Activated T-cell treated with anti-CD3 and anti-CD28 coated beads, Interleukin-2, amount 50 U/mL, for 24 hours (primary cell): ENCODE results near the gene GJA4.
"Not testable (repeated sequence)": the region's sequence is repeated elsewhere in the genome, so short reads cannot be mapped to it uniquely, and the experiment has no call there.

Experiments used
- DNase-seq: peaks from one replicate; pipeline ENCODE4 v3.0.0-alpha.2; 2020
- H3K27ac Mint-ChIP-seq: 2 replicates; pipeline ENCODE4 v1.8.0; 2020; ENCODE audit warnings: mild to moderate bottlenecking, mixed read lengths
- H3K27me3 Mint-ChIP-seq: 2 replicates; pipeline ENCODE4 v1.8.0; 2020; ENCODE audit warnings: mixed read lengths
- H3K36me3 Mint-ChIP-seq: 2 replicates; pipeline ENCODE4 v1.8.0; 2020; ENCODE audit warnings: low read depth, mixed read lengths
- H3K4me1 Mint-ChIP-seq: 2 replicates; pipeline ENCODE4 v1.8.0; 2020; ENCODE audit warnings: low read depth, mixed read lengths
- H3K4me3 Mint-ChIP-seq: 2 replicates; pipeline ENCODE4 v1.8.0; 2020; ENCODE audit warnings: mild to moderate bottlenecking, moderate library complexity, mixed read lengths
- H3K9me3 Mint-ChIP-seq: 2 replicates; pipeline ENCODE4 v1.8.0; 2020; ENCODE audit warnings: mixed read lengths

Gene GJA4

GRCh38 chr1:34759503-34760357, 33.1 kb upstream of the GJA4 start, which contains the start of gene GJB4:
Gene GJB4, plus strand, starts transcription at chr1:34759740. Its CDS starts 1,515 bp downstream, at chr1:34761255.
- no peak within 1 kb of the TSS for H3K27ac Mint-ChIP-seq
- H3K4me3 Mint-ChIP-seq = no peak within 1 kb of the TSS
- peaks cover 4% of the 10 kb centered on the region for H3K27me3 Mint-ChIP-seq
- H3K36me3 Mint-ChIP-seq = no peaks in the 10 kb centered on the region
- no peak for DNase-seq
- no peaks in the 10 kb centered on the region for H3K4me1 Mint-ChIP-seq
- no peaks in the 10 kb centered on the region for H3K9me3 Mint-ChIP-seq

- no peak for DNase-seq
- Mint-ChIP-seq H3K36me3 (no peaks in the 10 kb centered on the region), H3K9me3 (no peaks in the 10 kb centered on the region), H3K4me3 (no peak overlapping the region), H3K4me1 (no peaks in the 10 kb centered on the region), H3K27me3 (peaks cover 4% of the 10 kb centered on the region), H3K27ac (no peak overlapping the region)
Observed at GRCh38 chr1:34761176-34761761, 31.5 kb upstream of the GJA4 start.

- Mint-ChIP-seq H3K4me3 (no peak overlapping the region), H3K4me1 (no peaks in the 10 kb centered on the region), H3K27ac (no peak overlapping the region)
Observed at GRCh38 chr1:34761776-34762307, 31.0 kb upstream of the GJA4 start.

GRCh38 chr1:34762474-34763141, 30.2 kb upstream of the GJA4 start:
- no peaks in the 10 kb centered on the region for H3K4me1 Mint-ChIP-seq
- DNase-seq = no peak
- H3K36me3 Mint-ChIP-seq = no peaks in the 10 kb centered on the region
- no peaks in the 10 kb centered on the region for H3K9me3 Mint-ChIP-seq
- no peak overlapping the region for H3K4me3 Mint-ChIP-seq
- peaks cover 3% of the 10 kb centered on the region for H3K27me3 Mint-ChIP-seq
- no peak overlapping the region for H3K27ac Mint-ChIP-seq

More at GRCh38 chr1:34761776-34762307, 31.0 kb upstream of the GJA4 start:
- no peak for DNase-seq
- no peaks in the 10 kb centered on the region for H3K9me3 Mint-ChIP-seq
- H3K36me3 Mint-ChIP-seq = no peaks in the 10 kb centered on the region
- H3K27me3 Mint-ChIP-seq = peaks cover 4% of the 10 kb centered on the region

- Mint-ChIP-seq H3K4me1 (no peaks in the 10 kb centered on the region), H3K4me3 (no peak overlapping the region), H3K27ac (no peak overlapping the region)
Observed at GRCh38 chr1:34763142-34763781, 29.5 kb upstream of the GJA4 start.

GRCh38 chr1:34768856-34769255, 23.9 kb upstream of the GJA4 start:
- Mint-ChIP-seq H3K27ac (no peak overlapping the region), H3K4me1 (no peaks in the 10 kb centered on the region), H3K4me3 (no peak overlapping the region), H3K9me3 (no peaks in the 10 kb centered on the region), H3K36me3 (no peaks in the 10 kb centered on the region), H3K27me3 (peaks cover 4% of the 10 kb centered on the region)
- DNase-seq = no peak

More at GRCh38 chr1:34763142-34763781, 29.5 kb upstream of the GJA4 start:
- Mint-ChIP-seq H3K27me3 (no peaks in the 10 kb centered on the region), H3K9me3 (no peaks in the 10 kb centered on the region), H3K36me3 (no peaks in the 10 kb centered on the region)
- no peak for DNase-seq

- DNase-seq = no peak
- H3K27me3 Mint-ChIP-seq = peaks cover 4% of the 10 kb centered on the region
- no peaks in the 10 kb centered on the region for H3K36me3 Mint-ChIP-seq
- H3K27ac Mint-ChIP-seq = no peak overlapping the region
- no peaks in the 10 kb centered on the region for H3K4me1 Mint-ChIP-seq
- H3K4me3 Mint-ChIP-seq = no peak overlapping the region
- H3K9me3 Mint-ChIP-seq = no peaks in the 10 kb centered on the region
Observed at GRCh38 chr1:34770891-34771504, 21.8 kb upstream of the GJA4 start.

- H3K27me3 Mint-ChIP-seq = peaks cover 4% of the 10 kb centered on the region
- H3K36me3 Mint-ChIP-seq = no peaks in the 10 kb centered on the region
- H3K27ac Mint-ChIP-seq = no peak overlapping the region
- H3K4me3 Mint-ChIP-seq = no peak overlapping the region
- no peaks in the 10 kb centered on the region for H3K9me3 Mint-ChIP-seq
- H3K4me1 Mint-ChIP-seq = no peaks in the 10 kb centered on the region
- DNase-seq = no peak
Observed at GRCh38 chr1:34771573-34772371, 21.0 kb upstream of the GJA4 start.

- not testable (repeated sequence) for H3K27ac Mint-ChIP-seq, H3K4me3 Mint-ChIP-seq, H3K36me3 Mint-ChIP-seq, H3K9me3 Mint-ChIP-seq, H3K4me1 Mint-ChIP-seq, DNase-seq
- peaks cover 12% of the 10 kb centered on the region for H3K27me3 Mint-ChIP-seq
Observed at GRCh38 chr1:34773114-34773513, 19.7 kb upstream of the GJA4 start.

GRCh38 chr1:34774957-34775356, 17.8 kb upstream of the GJA4 start:
- Mint-ChIP-seq H3K27me3 (peaks cover 30% of the 10 kb centered on the region), H3K9me3 (no peaks in the 10 kb centered on the region), H3K4me3 (no peak overlapping the region), H3K4me1 (no peaks in the 10 kb centered on the region), H3K36me3 (no peaks in the 10 kb centered on the region), H3K27ac (no peak overlapping the region)
- no peak for DNase-seq

- no peak overlapping the region for H3K4me3 Mint-ChIP-seq
- H3K4me1 Mint-ChIP-seq = peaks cover under 1% of the 10 kb centered on the region
- peaks cover 42% of the 10 kb centered on the region for H3K27me3 Mint-ChIP-seq
- no peak overlapping the region for H3K27ac Mint-ChIP-seq
- no peak for DNase-seq
- H3K9me3 Mint-ChIP-seq = no peaks in the 10 kb centered on the region
- H3K36me3 Mint-ChIP-seq = no peaks in the 10 kb centered on the region
Observed at GRCh38 chr1:34776911-34777310, 15.9 kb upstream of the GJA4 start.

GRCh38 chr1:34777519-34778321, 15.1 kb upstream of the GJA4 start:
- H3K36me3 Mint-ChIP-seq = no peaks in the 10 kb centered on the region
- H3K4me3 Mint-ChIP-seq = no peak overlapping the region
- no peaks in the 10 kb centered on the region for H3K9me3 Mint-ChIP-seq
- H3K27ac Mint-ChIP-seq = no peak overlapping the region
- DNase-seq = no peak
- peaks cover 46% of the 10 kb centered on the region for H3K27me3 Mint-ChIP-seq
- peaks cover 3% of the 10 kb centered on the region for H3K4me1 Mint-ChIP-seq

GRCh38 chr1:34778381-34778780, 14.4 kb upstream of the GJA4 start:
- peaks cover 53% of the 10 kb centered on the region for H3K27me3 Mint-ChIP-seq
- no peak overlapping the region for H3K4me3 Mint-ChIP-seq
- H3K9me3 Mint-ChIP-seq = no peaks in the 10 kb centered on the region
- no peaks in the 10 kb centered on the region for H3K36me3 Mint-ChIP-seq
- DNase-seq = no peak
- H3K27ac Mint-ChIP-seq = no peak overlapping the region
- H3K4me1 Mint-ChIP-seq = peaks cover 3% of the 10 kb centered on the region
